Measurements from ENCODE around the gene RPL6. TPM values are rescaled to one million over a fixed set of nuclear protein-coding genes. Genes with fewer than 3 reads are reported as not detected.

RPL6 gene
- total and polyA plus RNA-seq, 10 of the 15 experiments (the other 5 are each of a cell fraction or from before 2014, with no cell fraction given): 801 to 3,690 (median 2,265) TPM

DNA sequence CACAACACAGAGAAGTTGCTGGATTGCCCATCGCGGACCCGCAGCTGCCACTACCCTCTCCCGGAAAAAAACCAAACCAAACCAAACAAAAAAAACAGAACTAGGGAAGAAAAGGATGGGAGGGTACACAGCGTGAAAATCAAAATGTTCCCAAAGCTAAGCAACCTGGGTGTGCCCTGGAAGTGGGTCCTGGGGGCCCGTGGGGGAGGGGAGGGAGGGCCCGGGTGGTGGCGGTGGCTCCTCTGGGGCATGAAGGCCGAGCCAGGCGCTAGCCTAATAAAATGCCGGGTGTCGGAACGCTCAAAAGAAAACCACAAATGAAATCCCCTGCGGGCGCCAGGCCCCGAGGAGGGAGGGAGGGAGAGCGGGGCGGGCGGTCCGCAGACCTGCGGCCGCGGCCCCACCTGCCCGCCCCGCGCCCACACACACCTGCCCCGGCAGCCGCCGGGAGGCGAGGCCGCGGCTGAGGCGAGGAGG is 28.0 kb downstream of the RPL6 start:
- Histone ChIP-seq H3K27ac (ENCODE audit: control insufficient read depth, insufficient read depth) (peak overlapping the region; percentile 82), H3K4me1 (ENCODE audit: control insufficient read depth, insufficient read depth, low read length) (no peaks in the 10 kb centered on the region; the same call in 1 of the 2 replicates), H3K79me2 (ENCODE audit: control insufficient read depth, insufficient read depth, low read length) (peaks cover 46% of the 10 kb centered on the region), H3K36me3 (ENCODE audit: control insufficient read depth in 2 of 2, insufficient read depth in 2 of 2, low read length in 1 of 2) (no peaks in the 10 kb centered on the region), H3K27me3 (replicated peaks in 1 of 2; ENCODE audit: control insufficient read depth in 2 of 2, insufficient read depth in 2 of 2, low read length in 1 of 2) (no peaks in the 10 kb centered on the region), H2AFZ (ENCODE audit: control insufficient read depth, low read depth, low read length) (peak overlapping the region; percentile 75), H3K4me2 (ENCODE audit: control insufficient read depth, insufficient read depth) (peak overlapping the region; percentile 80), H3K9me3 (replicated peaks; ENCODE audit: control insufficient read depth, insufficient read depth, low read length) (no peaks in the 10 kb centered on the region), H3K4me3 (peak overlapping the region; percentile 98), H4K20me1 (ENCODE audit: control insufficient read depth, insufficient read depth) (no peaks in the 10 kb centered on the region), H3K9ac (ENCODE audit: control insufficient read depth, insufficient read depth, low read length) (peak overlapping the region; percentile 70)
- ATAC-seq (peak; percentile 68), DNase-seq (ENCODE audit: low read depth, low spot score) (no peak), FAIRE-seq (no peak)
- BruUV-seq (replicated peaks): no TSS peak
- ChIA-PET POLR2A (interaction anchor here (1.0 kb wide), 1 partner anchor 30 kb away, joined by 3 read pairs; no protein-coding TSS in a partner anchor), CTCF (interaction anchor here (0.6 kb wide), 1 partner anchor 9 kb away, joined by 3 read pairs; no protein-coding TSS in a partner anchor), SMC1A (ENCODE audit: uncharacterized antibody, unreplicated experiment) (no interaction called here), RAD21 (ENCODE audit: unreplicated experiment) (no interaction called here)
- intact Hi-C loops (cut with micrococcal nuclease; ENCODE audit: unreplicated experiment) (loop anchor here (2.0 to 10.0 kb wide), 5 partner anchors 79 to 537 kb away; partner anchors contain the start of genes ERP29, MAPKAPK5 and TMEM116), in situ Hi-C loops (cut with MboI) (loop anchor here (10.0 kb wide), 1 partner anchor 437 kb away; no protein-coding TSS in a partner anchor)
- WGBS (ENCODE audit: insufficient coverage, insufficient replicate concordance, low lambda C conversion rate, missing lambda C conversion rate): 1% methylated on average over 8 of the region's 33 CpGs
- TF ChIP-seq YY1 (IDR thresholded peaks at IDR 0.05; ENCODE audit: low read depth, low read length) (0 out of 2 replicates have a peak, but pooled peaks have one; percentile 3), ZBTB11 (CRISPR knock-in tag; IDR thresholded peaks at IDR 0.05) (no peak), NBN (IDR thresholded peaks at IDR 0.05) (0 out of 2 replicates have a peak, but pooled peaks have one; percentile 51), KAT2A (conservative IDR thresholded peaks at IDR 0.05; ENCODE audit: control insufficient read depth, low read depth, low read length) (no peak), ZSCAN29 (IDR thresholded peaks at IDR 0.05) (no peak; the same call in 1 of the 2 replicates), TCF3 (IDR thresholded peaks at IDR 0.05; ENCODE audit: borderline replicate concordance, insufficient read depth, low read depth, low read length) (peak; percentile 86), BHLHE40 (IDR thresholded peaks at IDR 0.05; ENCODE audit: borderline replicate concordance in 1 of 2, low read depth in 2 of 2, low read length in 1 of 2) (peak in 1 of 2 experiments; percentile 50; a peak in 2 of 4 replicates), TCF12 (IDR thresholded peaks at IDR 0.05; ENCODE audit: low read depth, low read length) (peak; percentile 91), MEF2A (IDR thresholded peaks at IDR 0.05; ENCODE audit: insufficient read depth, low read depth, low read length) (no peak), POU2F2 (IDR thresholded peaks at IDR 0.05; ENCODE audit: borderline replicate concordance, low read depth, low read length) (no peak), EZH2 (IDR thresholded peaks at IDR 0.05; ENCODE audit: borderline replicate concordance, control insufficient read depth, low read depth, low read length) (no peak), SMARCA5 (IDR thresholded peaks at IDR 0.05) (peak; percentile 73; the same call in 1 of the 2 replicates), TCF7 (IDR thresholded peaks at IDR 0.05; ENCODE audit: borderline replicate concordance) (no peak), JUNB (IDR thresholded peaks at IDR 0.05) (no peak), PML (IDR thresholded peaks at IDR 0.05; ENCODE audit: low read length) (no peak), NR2C1 (IDR thresholded peaks at IDR 0.05) (no peak)
- TF ChIP-seq, protein P1, sequence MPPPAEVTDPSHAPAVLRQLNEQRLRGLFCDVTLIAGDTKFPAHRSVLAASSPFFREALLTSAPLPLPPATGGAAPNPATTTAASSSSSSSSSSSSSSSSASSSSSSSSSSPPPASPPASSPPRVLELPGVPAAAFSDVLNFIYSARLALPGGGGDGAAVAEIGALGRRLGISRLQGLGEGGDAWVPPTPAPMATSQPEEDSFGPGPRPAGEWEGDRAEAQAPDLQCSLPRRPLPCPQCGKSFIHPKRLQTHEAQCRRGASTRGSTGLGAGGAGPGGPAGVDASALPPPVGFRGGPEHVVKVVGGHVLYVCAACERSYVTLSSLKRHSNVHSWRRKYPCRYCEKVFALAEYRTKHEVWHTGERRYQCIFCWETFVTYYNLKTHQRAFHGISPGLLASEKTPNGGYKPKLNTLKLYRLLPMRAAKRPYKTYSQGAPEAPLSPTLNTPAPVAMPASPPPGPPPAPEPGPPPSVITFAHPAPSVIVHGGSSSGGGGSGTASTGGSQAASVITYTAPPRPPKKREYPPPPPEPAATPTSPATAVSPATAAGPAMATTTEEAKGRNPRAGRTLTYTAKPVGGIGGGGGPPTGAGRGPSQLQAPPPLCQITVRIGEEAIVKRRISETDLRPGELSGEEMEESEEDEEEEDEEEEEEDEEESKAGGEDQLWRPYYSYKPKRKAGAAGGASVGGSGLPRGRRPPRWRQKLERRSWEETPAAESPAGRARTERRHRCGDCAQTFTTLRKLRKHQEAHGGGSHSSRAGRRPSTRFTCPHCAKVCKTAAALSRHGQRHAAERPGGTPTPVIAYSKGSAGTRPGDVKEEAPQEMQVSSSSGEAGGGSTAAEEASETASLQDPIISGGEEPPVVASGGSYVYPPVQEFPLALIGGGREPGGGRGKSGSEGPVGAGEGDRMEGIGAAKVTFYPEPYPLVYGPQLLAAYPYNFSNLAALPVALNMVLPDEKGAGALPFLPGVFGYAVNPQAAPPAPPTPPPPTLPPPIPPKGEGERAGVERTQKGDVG (CRISPR knock-in tag; IDR thresholded peaks at IDR 0.05): no peak

All from GM12878 (cell line).